CD4-positive, alpha-beta T cell treated with Interleukin-17A for 4 hours (primary cell): ENCODE results near the gene BICD1.
"Not testable (repeated sequence)": the region's sequence is repeated elsewhere in the genome, so short reads cannot be mapped to it uniquely, and the experiment has no call there.

ENCODE experiments used
- DNase-seq: peaks from one replicate; pipeline ENCODE4 v3.0.0-alpha.2; 2020; ENCODE audit warnings: mixed read lengths

Gene BICD1

DNA sequence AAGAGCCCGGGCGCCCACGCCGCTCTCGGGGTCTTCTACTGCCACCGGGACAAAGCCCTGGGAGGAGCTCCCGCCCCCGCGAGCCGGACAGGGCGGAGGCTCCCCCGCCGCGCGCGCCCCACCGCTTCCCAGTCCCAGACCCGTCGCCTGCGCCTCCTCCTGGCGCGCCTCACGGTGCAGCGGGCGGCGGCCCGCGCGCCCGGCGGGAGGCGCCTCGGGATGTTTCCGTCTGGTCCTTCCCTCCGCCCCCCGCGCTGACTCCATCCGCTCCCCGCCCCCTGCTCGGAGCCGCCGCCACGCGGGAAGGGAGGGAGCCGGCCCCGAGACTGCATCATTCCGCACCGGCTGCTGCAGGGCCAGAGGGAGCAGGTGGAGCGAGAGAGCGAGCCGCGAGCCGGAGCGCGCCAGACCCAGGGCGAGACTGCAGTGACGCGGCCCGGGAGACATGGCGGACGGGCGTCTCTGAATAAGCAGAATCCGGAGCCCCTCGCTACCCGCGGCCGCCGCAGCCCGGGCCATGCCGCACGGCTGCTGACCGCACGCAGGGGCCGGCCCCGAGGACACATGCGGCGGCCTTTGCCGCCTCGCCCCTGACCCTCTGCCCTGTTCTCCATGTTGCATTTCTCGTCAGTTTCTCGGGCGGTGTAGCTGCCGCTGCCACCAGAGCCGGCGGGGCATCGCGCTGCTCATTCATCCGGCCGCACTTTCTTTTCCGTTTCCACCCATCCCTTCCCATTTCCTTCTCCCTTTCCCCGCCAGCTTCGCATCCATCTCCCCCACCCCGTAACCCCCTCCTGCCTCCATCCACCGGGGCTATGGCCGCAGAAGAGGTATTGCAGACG lies at the start of gene BICD1:
Gene BICD1 (plus strand): TSS at position 331 of the 842 bp plus-strand sequence. CDS start 485 bp downstream, at position 816.
- peak; percentile 84 for DNase-seq

- DNase-seq: no peak
Measured at GRCh38 chr12:32061033-32061432, 45.6 kb upstream of the BICD1 start.

- no peak for DNase-seq
Measured at GRCh38 chr12:32062881-32063280, 43.8 kb upstream of the BICD1 start.

- no peak for DNase-seq
Measured at GRCh38 chr12:32063796-32064195, 42.9 kb upstream of the BICD1 start.

DNA sequence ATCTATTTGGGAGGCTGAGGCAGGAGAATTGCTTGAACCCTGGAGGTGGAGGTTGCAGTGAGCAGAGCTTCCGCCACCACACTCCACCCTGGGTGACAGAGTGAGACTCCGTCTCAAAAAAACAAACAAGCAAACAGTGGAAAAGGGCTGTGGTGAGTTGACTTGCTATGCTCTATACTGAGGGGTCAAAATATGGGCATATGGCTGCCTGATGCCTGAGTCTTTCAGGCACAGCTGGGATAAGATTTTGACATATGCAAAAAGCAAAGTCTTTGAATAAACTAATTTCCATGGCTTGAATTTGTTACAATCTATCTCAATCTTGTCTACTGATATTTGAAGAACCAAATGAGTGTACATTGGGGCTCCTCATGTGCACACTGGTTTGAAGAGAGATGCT lies 40.4 kb upstream of the BICD1 start:
- no peak for DNase-seq

DNA sequence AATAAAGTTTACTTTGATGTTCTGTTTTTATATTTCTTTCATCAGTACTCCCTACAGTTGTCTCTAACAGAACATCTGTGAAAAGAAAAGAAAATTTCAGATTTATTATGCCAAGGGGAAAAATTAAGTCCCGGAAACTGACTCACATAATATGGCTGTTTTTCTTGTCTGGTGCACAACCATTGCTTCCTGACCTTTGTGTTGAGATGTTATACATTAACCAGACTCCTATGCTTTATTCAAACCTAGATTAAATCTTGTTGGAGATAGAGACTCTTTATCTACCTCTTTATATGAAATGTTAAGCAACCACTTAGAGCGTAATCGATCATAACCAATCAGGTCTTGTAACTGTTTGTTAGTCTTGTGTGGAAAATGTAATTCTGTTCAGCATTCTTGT lies 37.6 kb upstream of the BICD1 start:
- no peak for DNase-seq

DNA sequence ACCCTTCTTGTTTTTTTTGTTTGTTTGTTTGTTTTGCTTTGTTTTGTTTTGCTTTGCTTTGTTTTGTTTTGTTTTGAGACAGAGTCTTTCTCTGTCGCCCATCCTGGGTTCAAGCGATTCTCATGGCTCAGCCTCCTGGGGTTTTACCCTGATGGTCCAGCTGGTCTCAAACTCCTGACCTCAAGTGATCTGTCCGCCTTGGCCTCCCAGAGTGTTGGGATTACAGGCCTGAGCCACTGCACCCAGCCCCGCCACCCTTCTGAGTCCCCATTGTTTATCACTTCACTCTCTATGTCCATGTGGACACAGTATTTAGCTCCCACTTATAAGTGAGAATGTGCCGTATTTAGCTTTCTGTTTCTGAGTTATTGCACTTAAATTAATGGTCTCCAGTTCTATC lies 36.9 kb upstream of the BICD1 start:
- DNase-seq: no peak

DNA sequence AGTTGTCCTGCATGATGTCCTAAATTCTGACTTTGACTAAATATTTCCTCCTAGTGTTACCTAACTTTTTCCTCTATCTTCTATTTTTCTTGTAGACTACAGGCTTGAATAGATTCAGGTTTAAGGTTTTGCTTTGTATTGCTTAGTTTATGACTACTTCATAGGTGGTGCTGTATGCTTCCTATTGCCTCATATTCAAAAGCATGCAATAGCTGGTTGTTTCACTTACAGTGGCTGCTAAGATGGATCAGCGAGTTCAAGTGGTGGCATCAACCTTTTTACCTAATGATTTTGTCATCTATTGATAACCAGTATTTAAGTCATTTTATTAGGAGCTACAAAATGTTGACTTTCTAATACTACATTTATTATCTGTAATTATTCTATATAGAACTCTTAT lies 36.3 kb upstream of the BICD1 start:
- no peak for DNase-seq

DNA sequence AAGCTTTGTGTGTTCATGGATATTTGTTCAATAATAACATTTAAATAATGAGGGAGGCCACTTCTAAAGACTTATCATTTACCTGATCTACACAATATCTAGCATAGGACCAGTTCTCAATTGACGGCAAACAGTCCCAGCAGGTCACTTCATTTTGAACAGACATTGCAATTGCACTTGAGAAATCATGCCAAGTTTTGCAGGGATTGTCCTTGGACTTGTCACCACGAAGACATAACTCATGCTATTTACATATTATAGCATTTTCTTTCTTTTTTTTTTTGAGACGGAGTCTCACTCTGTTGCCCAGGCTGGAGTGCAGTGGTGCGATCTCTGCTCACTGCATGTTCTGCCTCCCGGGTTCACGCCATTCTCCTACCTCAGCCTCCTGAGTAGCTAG lies 34.5 kb upstream of the BICD1 start:
- DNase-seq: no peak

DNA sequence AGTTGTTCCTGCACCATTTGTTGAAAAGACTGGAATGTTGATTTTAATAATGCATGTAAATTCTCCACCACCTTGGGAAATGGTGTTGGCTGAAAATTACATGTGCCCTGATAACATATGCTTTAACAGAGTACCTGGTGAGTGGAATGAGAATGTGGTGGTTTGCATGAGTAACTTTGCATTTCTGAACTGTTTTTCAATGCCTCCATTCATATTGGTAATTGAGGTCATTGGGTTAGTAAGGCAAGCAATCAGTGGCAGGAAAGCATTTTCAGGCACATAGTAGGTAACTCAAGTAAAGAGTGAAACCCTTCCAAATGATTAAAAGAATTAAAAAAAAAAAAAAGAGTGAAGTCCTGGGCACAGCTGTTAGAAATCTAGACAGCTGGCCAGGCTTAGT lies 32.2 kb upstream of the BICD1 start:
- DNase-seq: no peak

GRCh38 chr12:32076941-32077340 lies 29.7 kb upstream of the BICD1 start:
- no peak for DNase-seq

GRCh38 chr12:32080435-32080834 lies 26.2 kb upstream of the BICD1 start:
- no peak for DNase-seq

DNA sequence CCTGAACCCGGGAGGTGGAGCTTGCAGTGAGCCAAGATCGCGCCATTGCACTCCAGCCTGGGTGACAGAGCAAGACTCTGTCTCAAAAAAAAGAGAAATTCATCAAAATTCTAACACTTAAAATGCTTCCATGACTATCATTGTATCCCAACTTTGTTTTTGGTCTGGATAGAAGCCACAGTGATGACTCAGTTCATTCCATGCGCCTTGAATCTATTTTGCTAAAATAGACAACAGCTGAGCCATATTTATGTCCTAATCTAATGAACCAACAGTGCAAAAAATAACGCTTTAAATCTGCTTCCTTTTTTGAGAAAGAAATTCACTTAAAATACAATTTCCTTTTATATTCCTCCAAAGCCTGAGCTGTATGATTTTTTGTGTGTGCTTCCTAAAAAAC lies 23.2 kb upstream of the BICD1 start:
- no peak for DNase-seq

- no peak for DNase-seq
Measured at GRCh38 chr12:32084017-32084688, 22.5 kb upstream of the BICD1 start.

DNA sequence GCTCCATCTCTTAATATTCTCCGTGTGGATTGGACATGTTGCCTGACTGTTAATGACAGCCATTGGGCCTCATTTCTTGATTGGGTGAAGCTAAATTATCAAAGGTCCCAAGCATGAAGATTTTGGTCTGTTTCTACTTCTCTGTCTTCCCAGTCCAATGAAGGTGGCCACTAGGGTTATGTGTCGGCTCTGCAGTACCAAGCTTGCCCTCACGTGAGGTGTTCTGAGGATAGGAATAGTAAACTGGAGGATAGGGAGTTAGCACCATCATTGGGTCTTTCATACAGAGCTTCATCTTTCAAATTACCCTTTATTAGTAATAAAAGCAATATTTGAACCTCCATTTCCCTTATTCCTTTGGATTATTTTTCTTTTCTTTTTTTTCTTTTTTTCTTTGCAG lies 21.9 kb upstream of the BICD1 start:
- DNase-seq: no peak

DNA sequence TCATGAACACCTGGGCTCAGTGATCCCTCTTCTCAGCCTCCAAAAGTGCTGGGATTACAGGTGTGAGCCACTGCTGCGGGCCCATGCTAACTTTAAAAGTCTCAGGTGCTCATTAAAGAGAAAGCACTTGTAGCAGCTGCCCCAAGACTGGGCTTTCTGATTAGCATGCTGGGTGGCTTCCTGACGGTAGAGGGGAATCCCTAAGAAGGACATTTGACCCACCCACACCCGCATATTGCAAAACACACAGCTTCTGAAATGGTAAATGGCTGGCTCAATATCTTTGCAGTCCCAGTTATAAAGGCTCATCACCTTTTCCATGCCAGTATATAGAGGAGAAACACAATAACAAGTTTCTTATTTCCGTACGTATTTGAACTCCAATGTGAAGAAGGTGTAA lies 19.3 kb upstream of the BICD1 start:
- DNase-seq: no peak

DNA sequence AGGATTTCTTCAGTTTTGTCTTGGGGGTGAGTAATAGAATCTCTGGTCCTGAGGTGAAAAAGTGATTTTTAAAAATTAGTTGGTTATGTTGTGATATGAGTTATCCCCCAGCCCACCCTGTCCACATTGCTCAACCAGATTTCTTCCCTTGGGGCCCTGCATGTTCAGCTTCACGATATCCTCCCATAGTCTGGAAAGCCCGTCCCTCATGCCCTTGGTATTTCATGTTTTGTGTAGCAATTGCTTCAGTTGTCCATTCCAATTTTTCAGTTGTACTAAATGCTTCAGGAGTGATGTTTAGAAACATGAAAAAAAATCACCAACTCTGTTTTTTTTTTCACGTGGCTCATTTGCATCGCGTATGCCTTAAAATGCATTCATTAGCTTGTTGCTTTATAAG lies 17.5 kb upstream of the BICD1 start:
- DNase-seq: no peak

DNA sequence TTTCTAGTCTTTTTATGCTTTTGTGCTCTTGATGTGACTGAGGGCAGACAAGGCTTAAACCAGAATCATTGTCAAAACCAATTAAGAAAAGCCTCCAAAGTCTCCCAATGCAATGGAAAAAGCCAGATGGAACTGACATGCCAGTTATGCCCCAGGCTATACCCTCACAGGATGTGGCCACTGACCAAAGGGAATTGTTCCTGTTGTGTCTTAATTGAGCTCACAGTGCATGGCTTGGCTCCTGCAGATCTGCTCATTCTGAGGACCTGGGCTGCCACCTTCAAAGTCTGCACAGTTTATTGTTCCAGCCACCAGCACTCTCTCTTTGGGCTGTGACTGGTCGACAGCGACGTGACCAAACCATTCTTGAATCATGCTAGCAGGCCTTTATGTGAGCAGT lies 17.1 kb upstream of the BICD1 start:
- DNase-seq: no peak

DNA sequence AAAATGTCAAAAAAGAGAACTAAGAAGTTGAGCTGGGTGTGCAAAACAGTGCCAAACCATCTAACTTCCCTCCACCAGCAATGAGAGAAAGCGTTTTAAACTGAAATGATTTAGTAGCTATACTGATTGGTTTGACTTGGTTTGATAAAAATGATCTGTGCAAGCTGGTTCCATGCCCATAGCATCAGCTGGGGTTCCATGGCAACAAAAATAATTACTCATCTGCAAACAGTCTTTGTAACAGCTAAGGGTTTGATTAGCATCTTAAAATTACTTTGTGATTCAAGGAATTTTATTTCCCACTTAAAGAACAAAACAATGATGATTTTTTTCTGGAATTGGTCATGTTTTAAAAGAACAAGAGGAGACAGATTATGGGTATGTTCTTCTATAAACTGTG lies 15.0 kb upstream of the BICD1 start:
- DNase-seq: no peak

DNA sequence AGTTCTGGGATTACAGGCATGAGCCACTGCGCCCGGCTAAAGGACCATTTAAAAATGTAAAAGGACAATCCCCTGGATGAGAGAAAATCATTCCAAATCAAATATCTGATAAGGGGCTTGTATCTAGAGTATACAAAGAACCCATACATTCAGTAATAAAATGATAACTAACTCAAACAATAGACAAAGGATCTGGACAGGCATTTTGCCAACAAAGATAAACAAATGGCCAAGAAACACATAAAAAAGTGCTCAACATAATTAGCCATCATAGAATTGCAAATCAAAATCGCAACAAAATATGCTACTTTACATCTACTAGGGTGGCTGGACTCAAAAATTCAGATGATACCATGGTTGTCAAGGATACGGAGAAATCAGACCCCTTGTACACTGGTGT lies 8.5 kb upstream of the BICD1 start:
- DNase-seq: no peak

GRCh38 chr12:32099275-32099674 lies 7.4 kb upstream of the BICD1 start:
- not testable (repeated sequence) for DNase-seq

- DNase-seq: no peak
Measured at GRCh38 chr12:32100361-32100760, 6.3 kb upstream of the BICD1 start.

- no peak for DNase-seq
Measured at GRCh38 chr12:32100888-32101287, 5.8 kb upstream of the BICD1 start.

- no peak for DNase-seq
Measured at GRCh38 chr12:32102234-32102633, 4.4 kb upstream of the BICD1 start.
